ENCODE measurements around the gene BTBD9. TPM values are rescaled to one million over a fixed set of nuclear protein-coding genes. Genes with fewer than 3 reads are reported as not detected.

BTBD9 gene
- total RNA-seq, 1 experiment from 2014 or later, result 4.3 TPM

GRCh38 chr6:38508894-38509293 lies 130.8 kb downstream of the BTBD9 start:
- DNase-seq, result peak; percentile 86

GRCh38 chr6:38508286-38508685 lies 131.4 kb downstream of the BTBD9 start:
- no peak for ATAC-seq
- H3K27ac ChIP-seq (ENCODE audit: low read length), result peak overlapping the region; percentile 8; the same call in 1 of the 2 replicates

More at GRCh38 chr6:38508894-38509293, 130.8 kb downstream of the BTBD9 start:
- no peaks in the 10 kb centered on the region for H3K27me3 ChIP-seq (ENCODE audit: low read length)
- no peaks in the 10 kb centered on the region for H4K20me1 ChIP-seq (ENCODE audit: low read length)
- peak overlapping the region; percentile 45 for H3K4me2 ChIP-seq (ENCODE audit: low read length)
- intact Hi-C loops (cut with micrococcal nuclease), result no loop called here
- no peaks in the 10 kb centered on the region for H3K9me2 ChIP-seq (replicated peaks; ENCODE audit: low read length)
- no peaks in the 10 kb centered on the region for H3K79me2 ChIP-seq (ENCODE audit: low read length)
- no peaks in the 10 kb centered on the region for H3K36me3 ChIP-seq (ENCODE audit: low read depth, low read length)
- BruUV-seq (replicated peaks), result no TSS peak
- peaks cover 31% of the 10 kb centered on the region for H3K4me1 ChIP-seq (ENCODE audit: insufficient read depth, low read length)
- ATAC-seq, result peak; percentile 90
- no peaks in the 10 kb centered on the region for H3K9me3 ChIP-seq (ENCODE audit: low read length)
- TF ChIP-seq EZH2 (IDR thresholded peaks at IDR 0.05; ENCODE audit: low read length, unreplicated experiment) (no peak), EZH2phosphoT487 (IDR thresholded peaks at IDR 0.05; ENCODE audit: borderline replicate concordance, low read length) (no peak), CTCF (conservative IDR thresholded peaks at IDR 0.05; ENCODE audit: low read depth, low read length) (no peak)
- no peak overlapping the region for H3K4me3 ChIP-seq (ENCODE audit: low read length)
- ChIA-PET CTCF (interaction anchor here (0.5 kb wide), 1 partner anchor 244 kb away, joined by 3 read pairs; no protein-coding TSS in a partner anchor), POLR2A (ENCODE audit: unreplicated experiment) (no interaction called here)
- peak overlapping the region; percentile 42 for H3K27ac ChIP-seq (ENCODE audit: low read length)
- H2AFZ ChIP-seq (ENCODE audit: low read length), result no peak overlapping the region
- H3K9ac ChIP-seq (ENCODE audit: low read length), result no peak overlapping the region
- H3F3A ChIP-seq (ENCODE audit: low read length, unreplicated experiment), result peaks cover 4% of the 10 kb centered on the region

More at GRCh38 chr6:38508286-38508685, 131.4 kb downstream of the BTBD9 start:
- peaks cover 4% of the 10 kb centered on the region for H3F3A ChIP-seq (ENCODE audit: low read length, unreplicated experiment)
- no peaks in the 10 kb centered on the region for H3K36me3 ChIP-seq (ENCODE audit: low read depth, low read length)
- no peak overlapping the region for H2AFZ ChIP-seq (ENCODE audit: low read length)
- no peak overlapping the region for H3K9ac ChIP-seq (ENCODE audit: low read length)
- H4K20me1 ChIP-seq (ENCODE audit: low read length), result no peaks in the 10 kb centered on the region
- H3K4me1 ChIP-seq (ENCODE audit: insufficient read depth, low read length), result peaks cover 31% of the 10 kb centered on the region
- CTCF ChIA-PET, result no interaction called here
- intact Hi-C loops (cut with micrococcal nuclease), result no loop called here
- no TSS peak for BruUV-seq (replicated peaks)
- TF ChIP-seq CTCF (conservative IDR thresholded peaks at IDR 0.05; ENCODE audit: low read depth, low read length), result no peak
- TF ChIP-seq EZH2 (IDR thresholded peaks at IDR 0.05; ENCODE audit: low read length, unreplicated experiment), result no peak
- TF ChIP-seq EZH2phosphoT487 (IDR thresholded peaks at IDR 0.05; ENCODE audit: borderline replicate concordance, low read length), result no peak
- H3K4me3 ChIP-seq (ENCODE audit: low read length), result no peak overlapping the region
- no peaks in the 10 kb centered on the region for H3K79me2 ChIP-seq (ENCODE audit: low read length)
- no peak for DNase-seq
- H3K9me3 ChIP-seq (ENCODE audit: low read length), result no peaks in the 10 kb centered on the region
- no peaks in the 10 kb centered on the region for H3K9me2 ChIP-seq (replicated peaks; ENCODE audit: low read length)
- peak overlapping the region; percentile 45 for H3K4me2 ChIP-seq (ENCODE audit: low read length)
- H3K27me3 ChIP-seq (ENCODE audit: low read length), result no peaks in the 10 kb centered on the region
- POLR2A ChIA-PET (ENCODE audit: unreplicated experiment), result no interaction called here

Measured in PC-3 (cell line).